Hematopoietic multipotent progenitor cell treated with erythropoietin and hydrocortisone succinate and interleukin-3 and kit ligand, for 6 days (in vitro differentiated cells): Measurements from ENCODE around the gene LRRC46.

Experiments
- DNase-seq: peaks from one replicate; pipeline ENCODE4 v3.0.0-alpha.2; 2015

LRRC46 gene

GRCh38 chr17:47853616-47854015 lies 22.1 kb downstream of the LRRC46 start:
- no peak for DNase-seq

- DNase-seq = no peak
Measured at GRCh38 chr17:47855737-47856136, 24.3 kb downstream of the LRRC46 start.

GRCh38 chr17:47856830-47857229 lies 25.4 kb downstream of the LRRC46 start:
- DNase-seq = no peak

DNA sequence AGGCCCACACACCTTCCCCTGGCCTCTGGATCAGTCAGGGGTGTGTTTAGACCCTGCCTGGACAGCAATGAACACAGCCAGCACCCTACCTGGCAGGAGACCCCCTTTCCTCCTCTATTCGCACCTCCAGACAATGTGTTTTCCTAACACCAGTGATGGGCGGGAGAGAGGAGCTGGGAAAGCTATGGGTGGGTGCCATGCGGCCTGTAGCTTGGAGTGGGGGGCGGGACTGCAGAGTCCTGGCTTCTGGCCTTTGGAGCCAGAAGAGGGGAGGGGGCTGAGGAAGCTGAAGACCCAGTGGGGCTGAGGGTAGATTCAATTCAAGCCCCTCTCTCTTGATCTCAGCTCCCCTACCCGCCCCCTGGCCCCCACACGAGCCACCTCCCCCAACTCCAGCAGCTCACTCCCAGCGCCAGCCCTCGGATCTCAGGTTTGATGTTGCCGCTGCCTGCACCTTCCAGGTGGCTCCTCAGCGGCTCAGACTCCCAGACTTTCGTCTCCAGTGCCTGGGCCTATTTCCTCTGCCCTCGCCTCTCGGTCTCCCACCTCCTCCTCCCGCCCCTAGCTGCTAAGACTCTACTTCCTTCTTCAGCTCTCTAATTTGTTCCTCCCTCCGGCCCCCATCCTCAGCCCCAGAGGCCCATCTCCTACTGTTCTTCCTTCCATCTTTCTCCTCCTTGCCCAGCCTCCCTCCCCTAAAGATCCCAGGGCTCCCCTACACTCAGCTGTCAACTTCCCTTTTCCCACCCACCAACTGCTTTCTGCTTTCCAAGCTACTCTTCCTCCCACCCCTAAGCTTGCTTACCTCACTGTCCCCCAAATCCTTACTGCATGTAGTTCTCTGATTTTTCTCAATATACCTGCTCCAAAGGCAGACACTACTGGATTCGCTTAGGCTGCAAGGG lies 26.3 kb downstream of the LRRC46 start:
- no peak for DNase-seq

- DNase-seq = no peak
Measured at GRCh38 chr17:47860386-47860785, 28.9 kb downstream of the LRRC46 start.

- no peak for DNase-seq
Measured at GRCh38 chr17:47862621-47863440, 31.4 kb downstream of the LRRC46 start.

- no peak for DNase-seq
Measured at GRCh38 chr17:47864791-47865216, 33.3 kb downstream of the LRRC46 start.

GRCh38 chr17:47866941-47867340 lies 35.5 kb downstream of the LRRC46 start:
- no peak for DNase-seq

- DNase-seq = no peak
Measured at GRCh38 chr17:47867813-47868533, 36.5 kb downstream of the LRRC46 start.

DNA sequence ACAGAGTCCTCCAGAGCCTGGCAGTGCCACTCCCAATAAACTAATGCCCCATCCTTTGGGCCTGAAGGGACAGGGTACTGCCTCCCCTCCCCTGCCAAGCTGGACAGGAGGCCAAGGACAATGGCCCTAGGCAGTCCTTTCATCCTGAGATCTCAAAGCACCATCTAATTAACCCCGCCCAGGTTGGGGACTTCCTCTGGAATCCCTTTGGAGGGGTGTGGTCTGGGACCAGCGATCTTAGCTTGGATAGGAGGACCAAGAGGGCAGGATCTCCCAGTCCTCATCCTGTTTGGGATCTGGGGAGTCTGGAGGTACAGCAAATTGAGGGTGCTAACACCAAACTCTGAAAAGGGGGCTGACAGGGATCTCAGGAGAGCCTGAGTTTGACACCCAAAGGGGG lies 37.6 kb downstream of the LRRC46 start:
- DNase-seq = no peak

DNA sequence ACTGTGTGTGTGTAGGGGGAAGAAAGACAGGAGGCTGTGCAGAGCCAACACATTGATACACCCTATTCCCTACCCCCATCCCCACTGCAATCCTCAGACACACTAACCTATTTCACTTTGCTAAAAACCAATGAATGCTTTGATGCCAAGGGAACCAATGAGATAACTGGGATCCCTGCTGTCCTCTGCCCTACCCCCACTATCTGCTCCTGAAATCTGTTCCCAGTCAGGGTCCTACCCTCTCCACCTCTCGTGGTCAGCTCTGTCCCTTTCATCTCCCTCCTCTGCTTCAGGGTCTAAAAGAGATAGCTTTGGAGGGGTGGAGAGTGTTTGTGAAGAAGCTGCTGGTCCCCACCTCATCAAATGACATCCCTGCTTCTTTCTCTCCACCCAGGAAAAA lies 38.6 kb downstream of the LRRC46 start:
- DNase-seq = no peak

DNA sequence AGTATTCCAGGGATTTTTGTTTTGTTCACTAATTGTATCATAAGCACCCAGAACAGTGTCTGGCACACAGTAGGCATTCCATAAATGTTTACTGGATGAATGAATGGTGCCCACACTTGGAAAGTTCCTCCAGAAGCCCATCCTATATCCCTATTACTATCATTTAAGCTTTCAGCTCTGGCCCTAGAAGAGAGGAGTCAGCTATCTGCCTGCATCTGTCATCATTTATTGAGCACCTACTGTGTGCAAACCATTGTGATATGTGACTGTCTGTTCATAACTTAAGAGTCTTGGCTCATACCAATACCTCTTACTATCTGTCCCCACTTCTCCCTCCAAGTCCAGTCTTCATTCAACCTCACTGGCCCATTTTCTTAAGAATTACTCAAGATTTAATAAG lies 39.6 kb downstream of the LRRC46 start:
- DNase-seq = no peak

- no peak for DNase-seq
Measured at GRCh38 chr17:47872019-47872650, 40.7 kb downstream of the LRRC46 start.

GRCh38 chr17:47872651-47873161 lies 41.2 kb downstream of the LRRC46 start:
- no peak for DNase-seq

- DNase-seq = no peak
Measured at GRCh38 chr17:47873200-47874090, 42.0 kb downstream of the LRRC46 start.

GRCh38 chr17:47875011-47875985 lies 43.8 kb downstream of the LRRC46 start:
- no peak for DNase-seq

- no peak for DNase-seq
Measured at GRCh38 chr17:47877368-47878034, 46.0 kb downstream of the LRRC46 start.

DNA sequence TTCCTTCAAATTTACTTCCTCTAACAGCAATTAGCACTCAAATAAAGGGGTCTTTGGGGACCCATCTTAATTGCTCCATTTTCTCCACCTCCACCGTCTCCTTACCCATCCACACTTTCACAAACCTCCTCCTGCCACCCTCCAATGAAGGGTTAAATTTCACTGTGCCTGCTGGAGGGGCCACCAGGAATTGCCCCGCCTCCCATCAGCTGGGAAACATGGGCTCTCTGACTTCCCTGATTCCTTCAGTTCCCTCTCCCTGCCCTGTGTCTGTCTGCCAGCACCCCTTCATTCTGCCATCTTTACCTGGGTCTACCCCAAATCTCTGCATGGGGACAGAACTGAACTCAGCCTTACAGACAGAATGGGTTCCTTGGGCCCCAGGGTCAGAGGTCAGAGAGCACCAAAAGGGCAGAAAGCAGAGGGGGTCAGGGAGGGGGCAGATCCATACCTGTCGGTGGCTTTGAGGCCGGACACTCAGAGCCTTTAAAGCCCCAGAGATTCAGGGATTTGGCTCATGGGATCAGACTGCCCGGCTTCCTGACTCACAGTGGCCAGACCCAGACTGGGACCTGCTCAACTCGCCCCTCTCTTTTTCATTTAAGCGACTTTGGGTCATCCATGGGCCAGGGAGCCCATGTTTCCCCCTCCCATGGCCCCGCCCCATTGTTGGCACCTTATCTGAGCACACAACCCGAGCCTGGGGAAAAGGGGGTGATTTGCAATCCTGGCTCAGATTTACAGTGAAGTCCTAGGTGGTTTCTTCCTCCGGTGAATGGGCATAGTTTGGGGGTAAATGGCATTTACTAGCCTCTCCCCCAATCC lies 46.9 kb downstream of the LRRC46 start:
- no peak for DNase-seq
